Aorta (tissue), 5 donors: ENCODE measurements around the gene DDX10. TPM values are rescaled to one million over a fixed set of nuclear protein-coding genes. Genes with fewer than 3 reads are reported as not detected.

Source experiments
- ATAC-seq: fragments of 200-7000 bp; cut with Tn5 transposase; one replicate; pipeline ENCODE4 v1.9.1; 2022; ENCODE audit warnings: moderate library complexity; ENCODE audit not compliant: low FRiP score
- DNase-seq, 2 donors: peaks; one replicate each; pipeline ENCODE4 v3.0.0-alpha.2; 2020
- H3K27ac ChIP-seq, 2 donors: one replicate each; pipeline ENCODE4 v1.5.1; 2013; ENCODE audit warnings: low read length in 2 of 2, mild to moderate bottlenecking in 2 of 2, moderate library complexity in 2 of 2, control low read depth in 1 of 2, inconsistent platforms in 1 of 2, low read depth in 1 of 2
- H3K27me3 ChIP-seq, 2 donors: one replicate each; pipeline ENCODE4 v1.6.1; 2013; ENCODE audit warnings: control low read depth in 1 of 2, low read length in 1 of 2, mild to moderate bottlenecking in 1 of 2, moderate library complexity in 1 of 2; ENCODE audit not compliant: insufficient read depth in 2 of 2, control insufficient read depth in 1 of 2
- H3K36me3 ChIP-seq, 2 donors: one replicate each; pipeline ENCODE4 v1.6.1; 2013; ENCODE audit warnings: control low read depth in 1 of 2, low read length in 1 of 2, mild to moderate bottlenecking in 1 of 2; ENCODE audit not compliant: insufficient read depth in 2 of 2, control insufficient read depth in 1 of 2
- H3K4me1 ChIP-seq, 2 donors: one replicate each; pipeline ENCODE4 v1.6.1; 2013; ENCODE audit warnings: low read length in 2 of 2, control low read depth in 1 of 2, mild to moderate bottlenecking in 1 of 2, moderate library complexity in 1 of 2; ENCODE audit not compliant: insufficient read depth in 2 of 2, control insufficient read depth in 1 of 2
- H3K4me3 ChIP-seq, 2 donors: one replicate each; pipeline ENCODE4 v1.5.1; 2013; ENCODE audit warnings: low read length in 2 of 2, control low read depth in 1 of 2, mild to moderate bottlenecking in 1 of 2
- H3K9me3 ChIP-seq: one replicate; pipeline ENCODE4 v1.6.1; 2013; ENCODE audit warnings: mild to moderate bottlenecking, low read length; ENCODE audit not compliant: control insufficient read depth
- WGBS, 2 donors: extraction: QIAGEN DNeasy Blood & Tissue Kit; methylation state at CpG; one replicate each; pipeline ENCODE4 v1.1.7; 2013; 5-methylcytosine and 5-hydroxymethylcytosine counted together
- intact Hi-C, 2 donors: fragments of 100-400 bp; cut with DNase I; formaldehyde crosslinking; loops; one replicate each; pipeline versions ENCODE4 v1.14.2 to v1.15.0; 2022
- long read RNA-seq, 2 donors: library from polyadenylated mRNA; unstranded; transcript quantifications; one replicate each; pipeline ENCODE4 v2.0.0, GENCODE V29; 2020 to 2021
- polyA plus RNA-seq, 2 donors: library from polyadenylated mRNA; stranded (reverse); fragments of 200-250 nt; gene quantifications; one replicate each; pipeline ENCODE4 v1.2.3, GENCODE V29; 2013
- total RNA-seq, 2 donors: library from RNA; stranded (reverse); fragmentation: NEBNext Ultra II Directional; extraction: Animal tissue kit (Norgen Biotek cat#: 25700); gene quantifications; one replicate each; pipeline ENCODE4 v1.2.1, GENCODE V29; 2021
- donor health status: healthy with polysubstance abuse.
- donor health status: Bipolar disorder and iron deficiency.
- donor health status: DM: no; HTN: no; CAD: no.
- donor health status: DM: no; HTN: no; CAD: no.
- donor health status: DM: yes; HTN: yes; CAD: no.

Gene DDX10
- 10 to 100 TPM; 18.8 to 24.2 TPM for total RNA-seq
- polyA plus RNA-seq = 10 to 100 TPM in 1 of 2 donors, 1 to 10 TPM in 1; 9.3 to 11.8 TPM
- long read RNA-seq, donor 1, full-length matches to known transcripts = 5 of 96 reads
- long read RNA-seq, donor 1, partial matches to known transcripts = 85 of 96 reads
- long read RNA-seq, donor 1, other reads (novel, unspliced or antisense) = 6 of 96 reads
- long read RNA-seq, donor 2, full-length matches to known transcripts = 6 of 12 reads
- long read RNA-seq, donor 2, partial matches to known transcripts = 5 of 12 reads
- long read RNA-seq, donor 2, other reads (novel, unspliced or antisense) = 1 of 12 reads

DNA sequence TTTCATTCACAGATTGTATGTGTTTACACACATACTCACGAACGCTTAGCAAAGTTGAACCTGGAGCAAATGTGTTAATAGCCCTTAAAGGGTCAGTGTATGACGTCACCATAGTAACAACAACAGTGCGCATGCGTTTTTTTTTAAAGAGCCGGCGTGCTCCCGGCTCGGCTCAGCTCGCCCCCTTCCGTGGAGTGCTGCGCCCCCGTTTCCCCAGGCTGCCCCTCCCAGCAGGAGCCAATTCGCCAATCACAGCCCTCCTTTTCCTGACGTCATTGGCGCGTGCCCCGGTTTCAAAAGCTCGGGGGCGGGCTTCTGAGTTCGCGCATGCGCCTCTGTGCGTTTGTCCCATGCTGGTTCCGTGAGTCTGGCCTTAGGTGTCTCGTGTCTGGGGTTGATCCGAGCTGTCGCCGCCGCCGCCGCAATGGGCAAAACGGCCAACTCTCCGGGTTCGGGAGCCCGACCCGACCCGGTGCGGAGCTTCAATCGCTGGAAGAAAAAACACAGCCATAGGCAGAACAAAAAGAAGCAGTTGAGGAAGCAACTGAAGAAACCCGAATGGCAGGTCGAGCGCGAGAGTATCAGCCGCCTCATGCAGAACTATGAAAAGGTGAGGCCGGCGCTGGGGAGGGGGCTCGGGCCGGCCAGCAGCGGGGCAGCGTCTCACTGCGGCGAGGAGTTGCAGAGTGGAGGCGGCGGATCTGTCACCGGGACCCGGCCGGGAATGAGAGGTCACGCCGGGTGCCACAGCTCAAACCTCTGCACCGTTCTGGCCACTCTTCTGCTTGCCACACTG is at the start of gene DDX10:
TSS of gene DDX10 (plus strand) at position 340 of the 796 bp plus-strand sequence. CDS start at position 425, 85 bp downstream.
- Histone ChIP-seq H3K27ac (no peak within 1 kb of the TSS), H3K36me3 (peaks cover 0 to 2% of the 10 kb centered on the region in 2 donors), H3K9me3 (no peaks in the 10 kb centered on the region), H3K4me3 (peak within 1 kb of the TSS; percentile 66 to 86), H3K4me1 (peaks cover 0 to 10% of the 10 kb centered on the region in 2 donors), H3K27me3 (no peaks in the 10 kb centered on the region)
- DNase-seq = peak; percentile 98 to 99
- WGBS, 2 donors = 0% methylated on average over 61 of the region's 61 CpGs
- ATAC-seq = peak; percentile 99
- intact Hi-C loops = loop anchor here (5.0 kb wide), 2 partner anchors 443 to 543 kb away; partner anchors contain the start of genes ACAT1 (in 1 of the 2), ATM (in 1 of the 2) and NPAT (in 1 of the 2)

DNA sequence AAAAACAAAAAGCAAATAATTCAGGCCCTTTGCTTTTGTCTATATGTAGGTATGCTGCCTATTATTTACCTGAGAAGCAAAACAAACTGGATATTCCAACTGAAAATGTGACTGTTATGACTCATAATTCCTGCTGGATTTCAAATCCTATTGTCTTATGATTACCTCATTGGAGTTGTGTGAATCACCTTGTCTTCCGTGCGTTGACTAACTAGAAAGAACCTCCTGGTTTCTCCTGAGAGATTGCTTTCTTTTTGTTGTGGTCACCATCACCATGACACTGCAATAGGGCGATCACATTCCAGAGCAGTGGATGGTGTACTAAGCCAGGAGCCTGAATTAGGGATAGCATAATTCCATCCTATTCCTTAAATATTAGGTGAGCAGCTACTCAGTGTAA is 48.3 kb upstream of the DDX10 start:
- H3K27me3 ChIP-seq = no peaks in the 10 kb centered on the region
- 88 to 92% methylated on average over 3 of the region's 3 CpGs for WGBS, 2 donors
- intact Hi-C loops = no loop called here
- no peaks in the 10 kb centered on the region for H3K9me3 ChIP-seq
- H3K4me3 ChIP-seq = no peak overlapping the region
- ATAC-seq (no peak), DNase-seq (no peak)
- H3K27ac ChIP-seq = no peak overlapping the region
- no peaks in the 10 kb centered on the region for H3K4me1 ChIP-seq
- H3K36me3 ChIP-seq = no peaks in the 10 kb centered on the region

DNA sequence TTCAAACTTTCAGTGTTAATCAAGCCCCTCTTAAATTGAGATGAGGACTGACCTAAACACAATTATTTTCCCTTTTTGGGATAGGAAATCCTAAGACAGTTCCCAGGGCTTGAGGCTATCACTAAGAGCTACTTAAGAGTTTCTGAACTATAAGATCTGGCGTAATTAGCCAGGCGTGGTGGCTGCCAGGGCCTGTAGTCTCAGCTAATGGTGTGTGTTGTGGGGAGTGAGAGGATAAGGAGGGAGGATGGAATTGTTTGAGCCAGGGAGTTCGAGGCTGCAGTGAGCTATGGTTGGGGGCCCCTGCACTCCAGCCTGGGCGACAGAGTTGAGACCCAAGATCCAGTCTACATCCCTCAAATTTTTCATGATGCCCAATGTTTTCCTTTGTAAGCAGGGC is 47.8 kb upstream of the DDX10 start:
- no peak for ATAC-seq
- no peak overlapping the region for H3K27ac ChIP-seq
- intact Hi-C loops = no loop called here
- H3K9me3 ChIP-seq = no peaks in the 10 kb centered on the region
- WGBS, 2 donors = 73 to 75% methylated on average over 4 of the region's 4 CpGs
- no peaks in the 10 kb centered on the region for H3K27me3 ChIP-seq
- no peaks in the 10 kb centered on the region for H3K36me3 ChIP-seq
- no peak overlapping the region for H3K4me3 ChIP-seq
- no peak for DNase-seq
- no peaks in the 10 kb centered on the region for H3K4me1 ChIP-seq

DNA sequence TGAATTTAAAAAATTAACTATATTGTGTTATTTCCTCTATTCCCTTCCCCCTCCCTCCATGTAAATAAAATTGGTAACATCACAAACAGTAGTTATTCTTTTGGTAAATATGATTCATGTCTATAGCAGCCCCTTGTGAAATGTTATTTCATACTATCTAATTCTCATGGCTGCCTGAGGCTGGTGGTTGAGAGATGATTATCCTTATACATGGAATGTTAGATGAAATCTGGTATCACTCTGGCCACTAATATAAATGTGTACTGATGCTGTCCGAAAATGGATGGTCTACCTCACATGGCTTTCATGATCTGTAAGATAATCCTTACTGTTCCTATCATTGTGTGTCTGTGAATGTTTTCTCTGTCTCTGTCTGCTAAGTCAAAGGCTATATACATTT is 46.3 kb upstream of the DDX10 start:
- Histone ChIP-seq H3K36me3 (no peaks in the 10 kb centered on the region), H3K27me3 (no peaks in the 10 kb centered on the region), H3K4me3 (no peak overlapping the region), H3K9me3 (no peaks in the 10 kb centered on the region), H3K4me1 (no peaks in the 10 kb centered on the region), H3K27ac (no peak overlapping the region)
- no peak for DNase-seq
- intact Hi-C loops = no loop called here
- WGBS, 2 donors = 76 to 88% methylated on average over 1 of the region's 1 CpG
- ATAC-seq = no peak

DNA sequence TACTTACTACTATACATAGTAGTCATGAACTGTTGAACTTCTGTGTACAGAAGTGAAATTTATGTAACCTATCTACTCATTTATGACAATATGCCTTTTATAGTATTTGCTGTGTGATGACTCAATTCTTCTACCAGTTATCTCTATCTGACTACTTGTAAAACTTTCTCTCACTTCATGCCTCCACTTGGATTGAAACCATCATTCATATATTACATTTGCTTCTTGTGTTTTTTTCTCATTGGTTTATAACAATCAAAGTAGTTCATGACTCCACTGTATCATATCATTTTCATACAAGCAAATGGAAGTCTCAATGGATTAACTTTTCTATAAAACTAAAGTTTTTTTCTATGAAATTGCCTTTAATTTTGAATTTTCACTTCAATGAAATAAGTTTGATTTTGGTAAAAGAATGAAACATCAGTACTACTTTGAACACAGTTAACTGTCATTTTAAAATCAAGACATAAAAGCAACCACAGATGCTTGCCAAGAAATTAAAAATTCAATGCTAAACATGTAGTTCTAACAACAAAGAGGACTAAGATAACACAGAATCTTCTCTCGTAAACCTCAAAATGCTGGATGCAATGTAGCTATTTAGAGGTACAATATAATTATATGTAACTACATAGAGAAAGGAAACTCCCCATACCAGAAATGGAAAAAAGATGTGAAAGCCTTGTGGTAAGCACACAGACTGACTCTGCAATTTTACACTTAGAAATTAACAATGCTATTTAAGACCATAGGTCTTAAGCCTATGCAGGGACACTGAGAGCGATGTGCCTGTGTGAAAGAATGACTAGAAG is 43.7 kb upstream of the DDX10 start:
- Histone ChIP-seq H3K4me1 (no peaks in the 10 kb centered on the region), H3K4me3 (no peak overlapping the region), H3K27ac (no peak overlapping the region), H3K9me3 (no peaks in the 10 kb centered on the region), H3K27me3 (no peaks in the 10 kb centered on the region), H3K36me3 (no peaks in the 10 kb centered on the region)
- DNase-seq = no peak
- 73 to 80% methylated on average over 2 of the region's 2 CpGs for WGBS, 2 donors
- intact Hi-C loops = no loop called here
- no peak for ATAC-seq

DNA sequence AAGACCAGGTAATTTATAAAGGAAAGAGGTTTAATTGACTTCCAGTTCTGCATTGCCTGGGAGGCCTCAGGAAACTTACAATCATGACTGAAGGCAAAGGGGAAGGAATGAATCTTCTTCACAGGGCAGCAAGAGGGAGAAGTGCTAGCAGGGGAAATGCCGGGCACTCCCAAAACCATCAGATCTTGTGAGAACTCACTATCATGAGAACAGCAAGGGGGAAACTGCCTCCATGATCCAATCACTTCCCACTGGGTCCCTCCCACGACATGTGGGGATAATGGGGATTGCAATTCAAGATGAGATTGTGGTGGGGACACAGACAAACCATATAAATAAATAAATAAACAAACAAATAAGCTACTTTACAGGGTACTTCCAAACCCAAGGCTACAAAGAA is 42.5 kb upstream of the DDX10 start:
- 68 to 79% methylated on average over 2 of the region's 2 CpGs for WGBS, 2 donors

GRCh38 chr11:108624196-108624925 is 40.5 kb upstream of the DDX10 start:
- DNase-seq = no peak
- no peaks in the 10 kb centered on the region for H3K36me3 ChIP-seq
- WGBS, 2 donors = 61 to 63% methylated on average over 5 of the region's 5 CpGs
- no peak for ATAC-seq
- H3K4me1 ChIP-seq = no peaks in the 10 kb centered on the region
- H3K4me3 ChIP-seq = no peak overlapping the region
- no peaks in the 10 kb centered on the region for H3K9me3 ChIP-seq
- no peak overlapping the region for H3K27ac ChIP-seq
- H3K27me3 ChIP-seq = no peaks in the 10 kb centered on the region
- intact Hi-C loops = no loop called here

More for the DNA sequence above, 42.5 kb upstream of the DDX10 start:
- Histone ChIP-seq H3K4me1 (no peaks in the 10 kb centered on the region), H3K9me3 (no peaks in the 10 kb centered on the region), H3K27me3 (no peaks in the 10 kb centered on the region), H3K27ac (no peak overlapping the region), H3K4me3 (no peak overlapping the region), H3K36me3 (no peaks in the 10 kb centered on the region)
- DNase-seq (no peak), ATAC-seq (no peak)
- intact Hi-C loops = no loop called here

DNA sequence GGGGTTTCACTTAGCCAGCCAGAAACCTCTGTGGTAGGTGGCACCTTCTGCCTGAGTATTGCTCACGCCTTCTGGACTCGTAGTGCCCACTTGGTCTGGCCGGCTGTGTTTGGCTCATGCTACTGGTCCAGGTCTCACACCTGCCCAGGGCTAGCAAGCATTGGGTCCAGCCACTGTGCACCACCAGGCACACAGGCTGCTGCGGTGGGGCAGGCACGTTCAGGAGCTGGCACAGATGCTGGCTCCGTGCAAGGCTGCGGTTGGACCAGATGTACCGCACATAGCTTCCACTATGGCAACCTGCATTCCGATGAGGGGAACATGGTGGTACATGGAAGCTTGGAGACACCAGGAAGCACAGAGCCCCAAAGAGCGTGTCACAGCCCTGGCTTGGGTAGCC is 36.5 kb upstream of the DDX10 start:
- H3K4me3 ChIP-seq = no peak overlapping the region
- H3K27me3 ChIP-seq = no peaks in the 10 kb centered on the region
- H3K36me3 ChIP-seq = no peaks in the 10 kb centered on the region
- H3K9me3 ChIP-seq = no peaks in the 10 kb centered on the region
- WGBS, 2 donors = 92 to 94% methylated on average over 10 of the region's 10 CpGs
- no peak for ATAC-seq
- intact Hi-C loops = no loop called here
- no peak for DNase-seq
- peaks cover 0 to 1% of the 10 kb centered on the region in 2 donors for H3K4me1 ChIP-seq
- H3K27ac ChIP-seq = no peak overlapping the region
